Right ventricle myocardium inferior (tissue), 1 donor: Measurements from ENCODE around the gene DNAJC28. TPM values are rescaled to one million over a fixed set of nuclear protein-coding genes. Genes with fewer than 3 reads are reported as not detected.
"Not testable (repeated sequence)": the region's sequence is repeated elsewhere in the genome, so short reads cannot be mapped to it uniquely, and the experiment has no call there.

Source experiments
- ATAC-seq: fragments of 200-7000 bp; cut with Tn5 transposase; one replicate; pipeline ENCODE4 v1.9.1; 2020; ENCODE audit warnings: mild to moderate bottlenecking, moderate library complexity
- DNase-seq: peaks from one replicate; pipeline ENCODE4 v3.0.0; 2021; ENCODE audit errors: missing footprints
- intact Hi-C: fragments of 100-400 bp; cut with DNase I; formaldehyde crosslinking; loops from one replicate; pipeline ENCODE4 v1.11.0; 2022
- long read RNA-seq: library from polyadenylated mRNA; unstranded; transcript quantifications from one replicate; pipeline ENCODE4 v2.0.0, GENCODE V29; 2021
- total RNA-seq: library from RNA; stranded (reverse); fragmentation: NEBNext Ultra II Directional; extraction: Animal tissue kit (Norgen Biotek cat#: 25700); gene quantifications from one replicate; pipeline ENCODE4 v1.2.1, GENCODE V29; 2021
- donor health status: DM: no; HTN: yes; CAD: no; lungs with severe emphysema.

DNAJC28 gene, protein sequence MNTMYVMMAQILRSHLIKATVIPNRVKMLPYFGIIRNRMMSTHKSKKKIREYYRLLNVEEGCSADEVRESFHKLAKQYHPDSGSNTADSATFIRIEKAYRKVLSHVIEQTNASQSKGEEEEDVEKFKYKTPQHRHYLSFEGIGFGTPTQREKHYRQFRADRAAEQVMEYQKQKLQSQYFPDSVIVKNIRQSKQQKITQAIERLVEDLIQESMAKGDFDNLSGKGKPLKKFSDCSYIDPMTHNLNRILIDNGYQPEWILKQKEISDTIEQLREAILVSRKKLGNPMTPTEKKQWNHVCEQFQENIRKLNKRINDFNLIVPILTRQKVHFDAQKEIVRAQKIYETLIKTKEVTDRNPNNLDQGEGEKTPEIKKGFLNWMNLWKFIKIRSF
- 7.6 TPM for total RNA-seq
- long read RNA-seq, partial matches to known transcripts, result 0 of 5 reads
- long read RNA-seq, other reads (novel, unspliced or antisense), result 1 of 5 reads

DNA sequence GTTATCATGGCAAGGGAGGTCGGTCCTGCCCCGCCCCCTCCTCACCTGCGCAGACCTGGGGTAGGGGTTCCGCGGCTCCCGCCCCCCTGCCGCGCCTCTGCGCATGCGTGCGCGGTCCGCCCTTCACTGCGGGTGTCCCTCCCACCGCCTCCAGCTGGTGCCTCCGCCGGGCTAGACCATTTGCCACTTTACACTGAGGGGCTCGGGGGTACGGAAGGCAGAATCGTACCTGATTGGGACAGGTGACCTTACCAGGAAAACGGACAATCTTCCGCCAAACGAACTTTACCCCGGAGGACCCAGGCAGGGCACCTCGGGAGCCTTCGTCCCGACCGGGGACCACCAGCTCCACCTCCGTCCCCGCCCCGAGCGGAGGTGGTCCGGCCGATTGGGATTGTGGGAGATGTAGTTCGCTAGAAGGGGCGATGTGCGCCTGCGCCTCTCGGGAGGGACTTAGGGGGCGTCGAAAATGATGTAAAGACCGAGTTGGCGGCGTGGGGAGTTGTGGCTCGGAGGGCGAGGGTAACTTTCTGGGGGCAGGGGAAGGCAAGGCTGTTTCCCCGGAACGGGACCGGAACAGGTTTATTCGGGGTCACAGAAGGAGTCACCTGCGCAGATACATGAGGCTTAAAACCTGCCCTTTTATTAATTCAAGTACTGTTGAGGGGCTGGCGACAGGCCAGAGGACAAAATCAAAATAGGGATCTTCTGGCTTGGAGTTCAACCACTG lies at the start of gene DNAJC28:
DNAJC28 (minus strand) TSS at position 344 of the 730 bp plus-strand sequence. CDS start 2,323 bp downstream, outside the sequence.
- peak; percentile 97 for DNase-seq
- intact Hi-C loops, result loop anchor here (1.0 kb wide), 1 partner anchor 11 kb away; no protein-coding TSS in a partner anchor
- ATAC-seq, result peak; percentile 99

DNA sequence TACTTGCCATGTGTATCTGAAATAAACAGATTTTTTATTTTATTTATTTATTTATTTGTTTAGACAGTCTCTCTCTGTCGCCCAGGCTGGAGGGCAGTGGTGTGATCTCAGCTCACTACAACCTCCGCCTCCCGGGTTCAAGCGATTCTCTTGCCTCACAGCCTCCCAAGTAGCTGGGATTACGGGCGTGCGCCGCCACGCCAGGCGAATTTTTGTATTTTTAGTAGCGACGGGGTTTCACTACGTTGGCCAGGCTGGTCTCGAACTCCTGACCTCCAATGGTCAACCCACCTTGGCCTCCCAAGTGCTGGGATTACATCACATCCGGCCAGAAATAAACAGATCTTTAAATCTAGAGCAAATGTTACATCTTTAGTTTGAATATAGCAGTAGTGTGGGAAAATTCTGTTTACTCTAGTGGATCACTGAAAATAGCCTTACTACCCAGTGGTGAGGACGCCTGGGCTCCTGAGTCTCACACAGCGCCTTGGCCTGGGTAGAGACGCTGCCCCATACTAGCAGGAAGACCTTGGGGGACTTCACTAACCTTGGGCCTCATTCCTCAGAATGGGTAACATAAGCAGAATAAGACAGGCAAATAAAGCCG lies 49.7 kb upstream of the DNAJC28 start:
- intact Hi-C loops, result loop anchor here (5.0 kb wide), 1 partner anchor 46 kb away; the partner anchor contains the start of gene DONSON
- no peak for DNase-seq

DNA sequence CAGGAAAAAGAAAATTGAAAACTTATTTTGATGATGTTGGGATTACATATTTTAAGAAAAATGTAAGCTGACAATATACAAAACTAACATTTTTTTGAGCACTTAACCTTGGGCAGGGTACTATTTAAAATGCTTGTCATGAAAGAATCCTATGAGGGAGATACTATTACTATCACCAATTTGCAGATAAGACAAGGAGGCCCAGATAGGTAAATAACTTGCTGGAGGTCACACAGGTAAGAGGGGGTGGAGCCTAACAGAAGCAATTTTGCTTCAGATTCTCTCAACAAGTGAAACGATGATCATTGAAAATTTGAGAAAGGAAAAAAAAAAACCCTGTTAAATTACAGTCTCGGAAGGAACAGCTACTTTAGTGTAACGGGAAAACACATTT lies 49.2 kb upstream of the DNAJC28 start:
- ATAC-seq (no peak), DNase-seq (no peak)
- intact Hi-C loops, result loop anchor here (5.0 kb wide), 1 partner anchor 47 kb away; the partner anchor contains the start of gene DONSON

More for the DNA sequence above, 49.7 kb upstream of the DNAJC28 start:
- no peak for ATAC-seq

DNA sequence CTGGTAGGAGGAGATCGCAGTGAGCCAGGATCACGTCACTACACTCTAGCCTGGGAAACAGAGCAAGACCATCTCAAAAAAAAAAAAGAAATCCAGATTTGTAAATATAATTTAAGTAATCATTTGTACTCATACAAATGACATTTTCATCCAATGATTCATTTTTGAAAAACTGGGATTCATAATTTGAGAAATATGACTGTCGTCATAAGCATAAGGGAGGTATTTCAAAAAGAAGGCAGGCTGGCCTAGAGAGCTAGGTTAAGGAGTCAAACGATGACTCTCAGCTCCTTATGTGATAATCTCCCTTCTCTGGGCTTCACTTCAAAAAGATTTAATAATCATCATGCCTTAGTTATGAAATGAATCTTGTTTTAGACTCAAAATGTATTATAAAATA lies 48.1 kb upstream of the DNAJC28 start:
- no peak for DNase-seq
- intact Hi-C loops, result loop anchor here (5.0 kb wide), 1 partner anchor 48 kb away; the partner anchor contains the start of gene DONSON
- no peak for ATAC-seq

DNA sequence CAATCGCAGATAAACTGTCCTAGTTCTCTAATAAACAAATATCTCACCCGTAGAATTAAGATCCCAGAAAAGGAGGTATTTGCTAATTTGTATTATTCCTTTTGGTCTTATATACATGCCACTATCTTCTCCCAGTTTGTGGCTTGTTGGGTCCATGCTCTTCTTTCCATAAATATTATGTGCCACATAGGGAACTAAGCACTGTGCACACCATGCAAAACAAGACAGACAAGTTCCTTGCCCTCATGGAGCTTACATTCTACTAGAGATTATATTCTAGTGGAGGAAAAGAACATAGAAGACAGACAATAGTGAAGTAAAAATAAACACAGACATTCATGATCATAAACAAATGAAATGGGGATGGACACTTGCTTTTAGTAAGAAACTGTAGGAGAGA lies 45.7 kb upstream of the DNAJC28 start:
- ATAC-seq (no peak), DNase-seq (no peak)
- intact Hi-C loops, result no loop called here

DNA sequence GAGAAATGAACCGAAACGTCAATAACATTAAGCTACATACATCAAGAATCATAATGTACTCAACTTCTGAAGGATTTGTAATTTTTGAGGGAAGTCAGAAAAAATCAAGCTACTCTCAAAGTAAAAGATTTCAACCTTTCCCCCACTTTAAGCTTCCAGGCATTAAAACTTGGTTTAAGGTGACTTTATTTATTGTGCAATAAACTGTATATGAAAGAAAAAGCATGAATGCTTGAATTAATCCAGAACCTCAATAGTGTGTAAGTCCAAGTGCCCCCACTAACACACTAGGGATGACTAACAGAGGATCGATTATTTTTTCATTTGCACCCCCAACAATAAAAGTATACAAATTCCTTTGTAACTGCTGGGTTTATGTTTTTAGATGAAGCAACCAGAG lies 39.5 kb upstream of the DNAJC28 start:
- DNase-seq (no peak), ATAC-seq (no peak)
- intact Hi-C loops, result no loop called here

DNA sequence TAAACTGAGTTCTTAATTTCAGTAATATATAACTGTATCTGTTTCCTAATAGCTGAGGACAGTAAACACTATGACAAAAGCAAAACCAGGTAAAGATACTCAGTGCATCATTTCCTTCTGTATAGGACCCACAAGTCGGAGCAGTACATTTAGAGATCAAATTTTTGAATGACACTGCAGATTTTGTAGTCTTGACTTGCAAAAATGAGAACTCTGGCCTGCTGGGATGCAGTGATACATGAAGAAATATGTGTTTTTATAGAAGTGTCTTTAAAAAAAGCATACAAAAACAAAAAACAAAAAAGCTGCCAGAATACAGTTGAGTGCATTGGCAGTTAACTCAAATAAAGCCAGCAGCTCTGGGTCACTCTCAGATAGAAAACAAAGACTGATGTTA lies 31.4 kb upstream of the DNAJC28 start:
- ATAC-seq, result no peak

DNA sequence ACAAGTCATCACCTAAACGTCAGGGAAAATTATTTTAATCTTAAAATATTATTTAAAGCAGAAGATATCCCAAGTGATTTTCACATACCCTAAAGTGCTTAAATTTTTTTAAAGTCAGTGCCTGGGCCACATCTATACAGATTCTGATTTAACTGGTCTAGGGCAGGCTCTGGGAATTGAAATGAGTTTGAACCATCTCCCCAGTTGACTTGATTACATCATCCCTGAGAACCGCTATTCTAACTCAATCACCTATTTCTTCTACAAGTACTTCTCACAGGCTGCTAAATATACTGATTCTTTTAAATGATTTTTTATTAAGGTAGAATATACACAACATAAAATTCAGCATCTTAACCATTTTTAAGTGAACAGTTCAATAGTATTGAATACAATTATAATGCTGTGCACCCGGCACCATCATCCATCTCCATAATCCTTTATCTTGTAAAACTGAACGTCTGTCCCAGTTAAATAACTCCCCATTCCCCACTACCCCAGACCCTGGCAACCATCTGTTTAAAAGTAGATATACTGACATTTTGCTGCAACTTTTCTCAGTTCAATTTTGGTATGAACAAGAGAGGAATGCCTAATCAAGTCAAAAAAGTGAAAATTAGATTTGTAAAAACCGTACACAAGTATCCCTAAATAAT lies 30.9 kb upstream of the DNAJC28 start:
- intact Hi-C loops, result no loop called here
- DNase-seq (no peak), ATAC-seq (no peak)

More for the DNA sequence above, 31.4 kb upstream of the DNAJC28 start:
- intact Hi-C loops, result no loop called here
- no peak for DNase-seq

DNA sequence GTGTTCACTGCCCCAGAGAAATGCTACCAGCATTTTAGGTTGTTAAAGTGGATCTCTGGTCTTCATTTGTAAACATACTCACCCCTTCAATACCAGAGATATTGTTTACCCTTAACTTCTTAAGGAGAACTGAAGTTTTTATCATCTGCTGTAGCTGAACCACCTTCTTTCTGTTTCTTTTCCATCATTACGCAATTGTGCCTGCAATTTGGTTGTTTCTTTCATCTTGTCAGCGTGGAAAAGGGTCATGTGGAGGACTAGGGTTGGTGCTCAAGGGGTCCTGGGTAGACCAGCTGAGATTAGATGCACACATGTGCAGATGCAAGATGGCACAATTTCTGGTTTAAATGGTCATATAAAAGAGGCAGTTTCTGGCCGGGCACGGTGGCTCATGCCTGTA lies 27.4 kb upstream of the DNAJC28 start:
- ATAC-seq (no peak), DNase-seq (no peak)
- intact Hi-C loops, result no loop called here

DNA sequence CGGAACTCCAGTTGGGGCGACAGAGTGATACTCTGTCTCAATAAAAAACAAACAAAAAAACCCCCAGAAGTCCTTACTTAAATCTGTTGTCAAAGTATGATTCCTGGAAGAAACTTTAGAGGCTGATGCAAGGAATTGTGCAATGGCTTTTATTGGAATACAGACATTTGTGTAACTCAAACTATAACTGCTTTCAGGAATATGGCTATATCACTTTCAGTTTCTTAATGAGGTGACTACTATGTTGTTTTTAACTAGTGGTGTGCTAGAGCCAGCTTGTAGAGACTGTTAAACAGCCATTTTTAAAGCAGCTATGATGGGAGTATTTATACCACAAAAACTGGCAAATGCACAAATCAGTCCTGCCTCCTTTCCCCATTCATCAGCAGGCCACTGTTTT lies 22.7 kb upstream of the DNAJC28 start:
- ATAC-seq, result no peak
- intact Hi-C loops, result no loop called here

DNA sequence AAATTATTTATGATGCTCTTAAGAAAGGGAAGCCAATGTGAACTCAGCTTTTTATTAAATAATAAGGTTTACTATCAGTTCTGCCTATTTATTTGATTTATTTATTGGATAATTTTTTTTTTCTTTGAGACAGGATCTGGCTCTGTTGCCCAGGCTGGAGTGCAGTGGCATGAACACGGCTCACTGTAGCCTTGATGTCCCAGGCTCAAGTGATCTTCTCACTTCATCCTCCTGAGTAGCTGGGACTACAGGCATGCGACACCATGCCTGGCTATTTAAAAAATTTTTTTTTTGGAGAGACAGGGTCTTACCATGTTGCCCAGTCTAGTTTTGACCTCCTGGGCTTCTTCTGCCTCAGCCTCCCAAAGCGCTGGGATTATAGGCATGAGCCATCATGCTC lies 21.0 kb upstream of the DNAJC28 start:
- intact Hi-C loops, result no loop called here
- no peak for ATAC-seq
- no peak for DNase-seq

More for the DNA sequence above, 22.7 kb upstream of the DNAJC28 start:
- no peak for DNase-seq

DNA sequence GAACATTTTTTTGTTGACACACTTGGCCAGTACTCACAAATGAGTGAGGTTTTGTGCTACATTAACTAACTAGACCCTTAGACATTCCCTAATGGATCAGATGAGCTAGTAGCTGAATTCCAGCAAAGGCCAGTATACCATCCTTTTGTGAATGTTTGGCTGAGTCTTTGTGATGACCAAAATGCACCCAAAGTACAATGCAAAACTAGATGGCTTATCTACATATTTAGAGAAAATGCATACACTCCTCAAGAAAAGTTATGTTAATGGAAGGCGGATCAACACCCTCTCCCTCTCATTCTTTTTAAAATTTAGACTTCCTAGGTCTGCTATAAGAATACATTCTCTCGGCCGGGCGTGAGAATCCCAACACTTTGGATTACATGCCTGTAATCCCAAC lies 20.1 kb upstream of the DNAJC28 start:
- DNase-seq (no peak), ATAC-seq (no peak)
- intact Hi-C loops, result no loop called here

DNA sequence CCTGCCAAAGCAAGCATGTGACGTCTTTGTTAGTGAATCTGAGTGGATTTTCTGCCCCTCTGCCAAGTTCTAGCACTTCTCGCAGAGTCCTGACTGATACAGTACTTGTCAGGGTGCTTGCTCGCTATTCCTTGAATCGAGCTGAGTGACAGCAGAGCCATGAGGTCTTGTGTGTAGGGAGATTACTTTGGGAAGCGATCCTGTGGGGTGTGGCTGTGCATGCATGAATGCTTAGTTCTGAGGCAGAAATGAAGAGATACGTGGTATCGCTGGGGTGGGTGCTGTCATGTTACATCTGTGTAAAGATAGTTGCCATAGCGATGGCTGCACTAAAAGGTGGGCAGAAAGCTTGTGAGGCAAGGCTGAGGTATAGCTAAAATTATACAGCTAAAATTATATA lies 19.3 kb upstream of the DNAJC28 start:
- DNase-seq (no peak), ATAC-seq (no peak)
- intact Hi-C loops, result no loop called here

DNA sequence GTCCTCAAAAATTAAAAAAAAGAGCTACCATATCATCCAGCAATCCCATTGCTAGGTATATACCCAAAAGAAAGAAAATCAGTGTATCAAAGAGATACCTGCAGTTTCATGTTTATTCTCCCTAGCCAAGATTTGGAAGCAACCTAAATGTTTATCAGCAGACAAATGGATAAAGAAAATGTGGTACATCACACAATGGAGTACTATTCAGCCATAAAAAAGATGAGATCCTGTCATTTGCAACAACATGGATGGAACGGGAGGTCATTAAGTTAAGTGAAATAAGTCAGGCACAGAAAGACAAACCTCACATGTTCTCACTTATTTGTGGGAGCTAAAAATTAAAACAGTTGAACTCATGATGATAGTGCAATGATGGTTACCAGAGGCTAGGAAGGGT lies 15.5 kb upstream of the DNAJC28 start:
- intact Hi-C loops, ATAC-seq, DNase-seq: not testable (repeated sequence)

DNA sequence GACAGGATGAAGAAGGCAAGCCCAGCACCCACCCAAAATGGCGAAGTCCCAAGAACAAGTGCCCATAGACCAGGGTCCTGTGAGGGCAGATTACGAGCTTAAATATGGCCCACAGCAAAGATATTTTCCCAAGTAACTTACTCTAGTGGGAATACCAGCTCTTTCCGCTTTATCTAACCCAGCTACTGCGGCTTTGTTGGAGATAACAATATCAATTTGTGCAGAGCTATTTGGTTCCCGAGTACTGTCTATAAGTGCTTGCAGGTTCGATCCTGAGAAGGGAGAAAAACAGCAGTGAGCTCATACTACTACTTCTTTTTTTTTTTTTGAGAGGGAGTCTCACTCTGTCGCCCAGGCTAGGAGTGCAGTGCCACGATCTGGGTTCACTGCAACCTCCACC lies 14.3 kb upstream of the DNAJC28 start:
- intact Hi-C loops, result no loop called here
- DNase-seq (no peak), ATAC-seq (no peak)

DNA sequence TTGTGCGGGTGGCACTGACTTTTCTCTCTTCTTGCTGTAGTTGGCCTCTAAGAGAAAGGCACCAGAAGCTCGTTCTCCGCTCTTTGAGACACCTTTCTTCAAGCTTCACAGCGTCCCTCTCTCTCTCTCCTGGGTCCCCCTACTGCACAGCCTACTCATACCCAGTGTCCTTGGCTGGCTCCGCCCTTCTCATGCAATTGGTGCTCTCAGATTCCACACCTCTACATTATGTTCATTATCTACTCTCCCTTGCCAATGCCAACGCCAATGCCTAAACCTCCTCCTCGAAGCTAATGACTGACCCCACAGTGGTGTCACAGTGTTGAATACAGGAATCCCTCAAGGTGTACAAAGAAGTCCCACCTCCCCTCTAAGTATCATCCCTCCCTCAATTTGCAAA lies 4.8 kb upstream of the DNAJC28 start:
- ATAC-seq (no peak), DNase-seq (no peak)
- intact Hi-C loops, result no loop called here

DNA sequence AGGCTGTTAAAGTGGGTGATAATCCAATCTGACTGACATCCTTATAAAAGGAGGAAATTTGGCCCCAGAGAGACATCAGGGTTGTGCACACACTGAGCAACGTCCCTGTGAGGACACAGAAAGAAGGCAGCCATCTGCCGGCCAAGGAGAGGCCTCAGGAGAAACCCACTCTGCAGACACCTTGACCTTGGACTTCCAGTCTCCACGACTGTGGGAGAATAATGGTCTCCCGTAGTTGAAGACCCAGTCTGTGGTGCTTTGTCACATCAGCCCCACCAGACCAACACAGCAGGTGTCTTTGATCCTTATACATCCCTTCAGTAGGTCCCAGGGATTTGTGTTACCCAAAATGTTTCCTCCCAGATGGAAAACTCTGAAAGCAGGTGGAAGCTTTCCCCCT lies 4.2 kb upstream of the DNAJC28 start:
- no peak for DNase-seq
- intact Hi-C loops, result no loop called here
- ATAC-seq, result no peak

DNA sequence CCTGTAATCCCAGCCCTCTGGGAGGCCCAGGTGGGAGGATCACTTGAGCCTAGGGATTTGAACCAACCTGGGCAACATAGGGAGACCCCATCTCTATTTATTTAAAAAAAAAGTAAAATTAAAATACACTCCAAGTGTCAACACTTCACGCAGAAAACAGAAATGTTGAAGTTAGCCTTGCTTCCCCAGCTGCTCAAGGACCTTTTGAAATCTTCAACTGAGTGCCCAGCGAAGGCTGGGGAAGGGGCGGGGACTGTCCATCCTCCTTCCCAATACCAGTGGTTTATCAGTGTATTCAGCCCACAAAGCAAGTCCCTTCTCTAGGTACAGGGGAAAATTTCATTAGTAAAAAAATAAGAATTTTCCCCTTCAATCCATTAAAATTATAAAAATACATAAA lies 2.2 kb upstream of the DNAJC28 start:
- no peak for DNase-seq
- ATAC-seq, result no peak
- intact Hi-C loops, result no loop called here

DNA sequence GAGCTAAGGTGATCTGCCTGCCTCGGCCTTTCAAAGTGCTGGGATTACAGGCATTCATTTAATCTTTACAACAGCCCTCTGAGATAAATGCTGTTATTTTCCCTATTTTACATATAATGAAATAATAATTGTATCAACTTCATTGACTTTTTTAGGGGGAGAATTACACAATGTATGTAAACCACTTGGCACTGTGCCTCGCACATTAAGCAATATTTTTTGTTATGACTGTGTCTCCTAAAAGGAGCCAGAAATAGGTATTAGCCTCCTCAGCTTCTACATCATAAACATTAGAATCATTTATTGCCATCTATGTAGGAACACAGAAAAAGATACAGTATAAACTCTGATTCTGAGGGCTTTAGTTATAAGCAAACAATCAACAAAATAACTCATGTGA lies 1.1 kb upstream of the DNAJC28 start:
- ATAC-seq (no peak), DNase-seq (no peak)
- intact Hi-C loops, result no loop called here
